HG02642 (cell line): Measurements from ENCODE around the gene SORCS3.

Experiments
- ATAC-seq: cut with Tn5 transposase; IDR thresholded peaks from one replicate; pipeline ENCODE4 v1.9.1; 2021; ENCODE audit warnings: mild to moderate bottlenecking; ENCODE audit not compliant: unreplicated experiment, poor library complexity

Gene SORCS3

DNA sequence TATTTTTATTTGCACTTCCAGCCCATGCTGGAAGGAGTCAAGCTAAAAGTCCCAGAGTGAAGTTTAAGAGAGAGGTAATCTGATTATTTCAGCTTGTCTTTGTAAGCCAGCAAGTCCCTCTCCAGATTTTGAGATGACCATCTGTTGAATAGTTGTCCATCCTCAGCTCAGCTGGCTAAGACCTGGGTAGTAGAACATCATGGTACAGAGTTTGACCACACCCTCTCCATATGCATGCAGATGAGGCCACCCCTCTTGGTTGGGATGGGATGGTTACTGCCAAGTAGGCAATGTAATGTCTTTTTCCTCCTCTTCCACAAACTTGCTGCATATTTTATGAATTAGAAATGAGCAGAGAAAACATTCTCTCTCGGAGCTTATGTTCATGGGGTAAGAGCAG is 639.8 kb downstream of the SORCS3 start:
- no peak for ATAC-seq

DNA sequence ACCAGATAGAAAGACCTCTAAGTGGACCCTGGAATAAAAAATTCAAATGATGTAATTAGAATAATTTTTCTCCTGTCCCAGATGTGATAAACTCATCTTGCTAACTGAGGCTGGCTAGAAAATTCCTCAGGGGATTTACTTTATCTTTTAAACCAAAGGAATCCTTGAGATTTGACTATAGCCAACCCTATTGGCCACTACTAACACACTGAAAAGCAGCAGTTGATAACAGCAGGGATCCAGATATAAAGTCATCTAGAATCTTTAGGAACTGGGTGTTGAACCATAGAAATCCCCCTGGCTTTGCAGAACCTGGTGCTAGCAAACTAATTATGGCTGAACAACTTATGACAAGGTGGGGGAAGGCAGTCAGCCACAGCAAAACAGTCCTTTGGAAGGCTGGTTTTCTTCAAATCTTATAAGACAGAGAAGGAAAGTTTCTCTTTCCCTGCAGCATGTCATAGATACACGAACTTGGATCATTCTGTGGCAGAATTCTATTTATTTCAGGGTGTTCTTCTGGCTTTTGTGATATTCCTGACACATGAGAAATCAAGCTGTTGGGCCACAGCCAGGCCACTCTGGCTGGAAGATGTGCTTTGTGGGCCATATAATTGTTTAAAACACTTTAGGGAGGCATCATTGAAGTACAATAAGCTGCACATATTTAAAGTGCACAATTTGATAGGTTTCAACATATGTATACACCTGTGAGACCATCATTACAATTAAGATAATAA is 643.6 kb downstream of the SORCS3 start:
- ATAC-seq = no peak

GRCh38 chr10:105288026-105288425 is 646.9 kb downstream of the SORCS3 start:
- ATAC-seq = no peak

GRCh38 chr10:105288613-105289012 is 647.5 kb downstream of the SORCS3 start:
- ATAC-seq = no peak

DNA sequence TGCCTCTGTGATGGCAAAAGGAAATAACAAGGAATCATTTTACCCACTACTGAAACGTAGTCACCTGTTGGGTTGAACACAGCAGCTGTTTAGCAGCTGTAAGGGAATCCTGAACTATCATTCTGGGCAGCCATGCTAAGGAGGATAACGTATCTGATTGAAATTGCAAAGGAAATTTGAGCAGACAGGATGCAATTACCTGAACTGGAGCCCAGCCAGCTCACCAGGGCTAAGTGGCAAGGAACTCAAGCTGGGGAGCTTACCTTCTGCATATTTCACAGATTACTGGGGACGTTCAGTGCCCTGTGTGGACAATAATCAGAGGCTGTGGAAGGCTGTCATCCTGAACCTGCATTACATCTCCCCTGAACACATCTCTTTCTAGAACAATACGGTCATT is 650.5 kb downstream of the SORCS3 start:
- no peak for ATAC-seq

GRCh38 chr10:105292236-105292635 is 651.1 kb downstream of the SORCS3 start:
- no peak for ATAC-seq
